Neural cell (in vitro differentiated cells): ENCODE data around the gene SPEM1. TPM values are rescaled to one million over a fixed set of nuclear protein-coding genes. Genes with fewer than 3 reads are reported as not detected.

ENCODE experiments used
- H2AFZ ChIP-seq: fragments of 200-600, 300-800 bp; sonication (generic), shearing (Covaris generic); 2 replicates; pipeline ENCODE4 v1.6.0; 2014; ENCODE audit warnings: low read depth, mild to moderate bottlenecking, antibody characterized with exemption, low read length, moderate library complexity
- H3F3A ChIP-seq: fragments of 200-600 bp; shearing (Covaris generic); 2 replicates; pipeline ENCODE4 v1.6.1; 2016; ENCODE audit warnings: mild to moderate bottlenecking, moderate library complexity, mixed read lengths, antibody characterized with exemption, low read length; ENCODE audit not compliant: insufficient read depth, poor library complexity, severe bottlenecking
- H3K27ac ChIP-seq: fragments of 200-600, 300-800 bp; sonication (generic), shearing (Covaris generic); 2 replicates; pipeline ENCODE4 v1.5.1; 2014; ENCODE audit warnings: mild to moderate bottlenecking, low read length, moderate library complexity
- H3K27me3 ChIP-seq: fragments of 300-800, 200-600 bp; sonication (generic), shearing (Covaris generic); 2 replicates; pipeline ENCODE4 v1.6.0; 2014; ENCODE audit warnings: mild to moderate bottlenecking, low read depth, low read length, moderate library complexity; ENCODE audit not compliant: insufficient read depth
- H3K36me3 ChIP-seq: fragments of 300-800, 200-600 bp; sonication (generic), shearing (Covaris generic); 2 replicates; pipeline ENCODE4 v1.5.1; 2014; ENCODE audit warnings: mild to moderate bottlenecking, antibody characterized with exemption, low read length, moderate library complexity; ENCODE audit not compliant: insufficient read depth
- H3K4me2 ChIP-seq: fragments of 300-800, 200-600 bp; sonication (generic), shearing (Covaris generic); 2 replicates; pipeline ENCODE4 v1.6.0; 2014; ENCODE audit warnings: mild to moderate bottlenecking, low read length
- H3K4me3 ChIP-seq: fragments of 300-800, 200-600 bp; sonication (generic), shearing (Covaris generic); 2 replicates; pipeline ENCODE4 v1.5.1; 2014; ENCODE audit warnings: mild to moderate bottlenecking, low read length, moderate library complexity
- H3K79me2 ChIP-seq: fragments of 200-600 bp; shearing (Covaris generic); replicated peaks from 2 replicates; pipeline ENCODE4 v1.6.0; 2014; ENCODE audit warnings: mild to moderate bottlenecking, low read length, moderate library complexity; ENCODE audit not compliant: insufficient read depth
- H3K9ac ChIP-seq: fragments of 300-800, 200-600 bp; sonication (generic), shearing (Covaris generic); 2 replicates; pipeline ENCODE4 v1.6.1; 2016; ENCODE audit warnings: mild to moderate bottlenecking, low read length, mixed read lengths
- H3K9me2 ChIP-seq: fragments of 200-600 bp; shearing (Covaris generic); 2 replicates; pipeline ENCODE4 v1.6.1; 2016; ENCODE audit warnings: mild to moderate bottlenecking, low read length, mixed read lengths; ENCODE audit not compliant: insufficient read depth
- H3K9me3 ChIP-seq: fragments of 200-600, 300-800 bp; sonication (generic), shearing (Covaris generic); 2 replicates; pipeline ENCODE4 v1.6.1; 2016; ENCODE audit warnings: mild to moderate bottlenecking, mixed run types, low read length, moderate library complexity, mixed read lengths
- H4K20me1 ChIP-seq: fragments of 200-600 bp; shearing (Covaris generic); 2 replicates; pipeline ENCODE4 v1.6.1; 2016; ENCODE audit warnings: mild to moderate bottlenecking, mixed run types; ENCODE audit not compliant: insufficient read depth
- EP300 ChIP-seq: fragments of 450-650 bp; conservative IDR thresholded peaks from 2 replicates; pipeline ENCODE4 v1.6.1; 2014; ENCODE audit warnings: antibody characterized with exemption, mild to moderate bottlenecking, moderate library complexity; ENCODE audit not compliant: poor library complexity, severe bottlenecking
- EZH2 ChIP-seq: fragments of 200-600, 300-800 bp; shearing (Covaris generic), sonication (generic); IDR thresholded peaks from 2 replicates; pipeline ENCODE4 v1.6.1; 2014; ENCODE audit warnings: antibody characterized with exemption, low read length, borderline replicate concordance, mild to moderate bottlenecking; ENCODE audit not compliant: insufficient read depth, poor library complexity, severe bottlenecking
- MXI1 ChIP-seq: fragments of 450-650 bp; conservative IDR thresholded peaks from 2 replicates; pipeline ENCODE4 v1.6.1; 2014; ENCODE audit warnings: antibody characterized with exemption, mild to moderate bottlenecking; ENCODE audit not compliant: poor library complexity, severe bottlenecking
- POLR2AphosphoS5 ChIP-seq: IDR thresholded peaks from 2 replicates; pipeline ENCODE4 v1.6.1; 2012
- RAD21 ChIP-seq: fragments of 450-650 bp; conservative IDR thresholded peaks from 2 replicates; pipeline ENCODE4 v1.6.1; 2014; ENCODE audit warnings: antibody characterized with exemption, mild to moderate bottlenecking, moderate library complexity
- SMC3 ChIP-seq: fragments of 450-650 bp; conservative IDR thresholded peaks from 2 replicates; pipeline ENCODE4 v1.6.1; 2014; ENCODE audit warnings: antibody characterized with exemption, mild to moderate bottlenecking, moderate library complexity; ENCODE audit not compliant: poor library complexity
- TAF1 ChIP-seq: IDR thresholded peaks from 2 replicates; pipeline ENCODE4 v1.6.1; 2012; ENCODE audit warnings: low read depth
- polyA plus RNA-seq: library from polyadenylated mRNA; depleted of rRNA; stranded (reverse); fragments of >200 nt; gene quantifications from 2 replicates; pipeline ENCODE4 v1.2.3, GENCODE V29; 2014
- TF ChIP-seq, protein P1 (sequence below): IDR thresholded peaks from 2 replicates; pipeline ENCODE4 v1.6.1; 2012; ENCODE audit warnings: borderline replicate concordance
- TF ChIP-seq, protein P2 (sequence below): fragments of 450-650 bp; IDR thresholded peaks from 2 replicates; pipeline ENCODE4 v1.5.1; 2014; ENCODE audit warnings: antibody characterized with exemption, mild to moderate bottlenecking, moderate library complexity; ENCODE audit not compliant: poor library complexity, severe bottlenecking

SPEM1 gene
- polyA plus RNA-seq, 1 donor from 2014 or later, result not detected

DNA sequence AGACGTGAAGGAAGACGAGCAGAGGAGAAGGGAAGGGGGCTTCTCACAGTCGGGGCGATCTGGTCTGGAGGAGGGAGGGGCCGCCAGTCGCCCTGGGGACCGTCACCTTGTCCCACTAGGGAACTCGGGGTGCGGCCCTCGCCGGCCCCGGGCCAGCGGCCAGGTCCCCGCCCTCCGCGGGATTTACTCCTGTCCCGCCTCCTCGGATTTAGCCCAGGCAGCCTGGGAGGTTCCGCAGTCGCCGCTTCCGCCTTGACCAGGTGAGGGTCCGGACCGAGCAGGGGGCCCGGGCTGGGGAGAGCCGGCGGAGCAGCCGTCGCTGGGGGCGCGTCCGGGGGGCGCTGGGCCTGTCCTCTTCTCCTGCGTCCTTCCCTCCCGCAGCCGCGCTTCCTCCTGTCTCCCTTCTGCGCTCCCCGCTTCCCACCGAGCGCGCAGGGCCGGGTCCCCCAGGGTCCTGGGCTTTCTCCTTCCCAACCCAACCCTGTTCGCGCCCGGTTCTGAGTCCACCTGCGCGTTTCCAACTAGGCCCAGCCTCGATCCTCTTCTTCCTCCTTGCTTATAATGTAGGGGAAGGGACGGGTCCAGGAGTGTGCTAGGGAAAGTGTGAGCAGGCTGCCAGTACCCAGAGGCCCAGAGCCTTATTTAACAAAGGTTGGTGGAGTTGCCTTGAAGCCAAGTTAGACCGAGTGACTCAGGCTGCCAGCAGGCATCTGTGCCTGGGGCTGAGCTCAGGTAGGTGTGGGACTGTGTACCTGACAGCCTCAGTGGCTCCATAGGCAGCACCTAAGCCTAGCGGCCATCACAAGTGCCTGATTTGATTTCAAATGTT, 39.1 kb upstream of the SPEM1 start, which contains the start of gene TNK1:
TSS of gene TNK1 (plus strand) at position 235 of the 829 bp plus-strand sequence. CDS start 1,838 bp downstream, outside the sequence.
- H3K4me2 ChIP-seq, result no peak within 1 kb of the TSS
- H3K79me2 ChIP-seq, result no peaks in the 10 kb centered on the region
- H3K27ac ChIP-seq, result no peak within 1 kb of the TSS
- H3K9me2 ChIP-seq, result no peaks in the 10 kb centered on the region
- no peaks in the 10 kb centered on the region for H3F3A ChIP-seq
- H3K9me3 ChIP-seq, result peaks cover 9% of the 10 kb centered on the region
- H4K20me1 ChIP-seq, result no peaks in the 10 kb centered on the region
- H3K36me3 ChIP-seq, result no peaks in the 10 kb centered on the region
- no peak within 1 kb of the TSS for H2AFZ ChIP-seq
- H3K4me3 ChIP-seq, result peak within 1 kb of the TSS; percentile 42
- H3K27me3 ChIP-seq, result peaks cover 38% of the 10 kb centered on the region
- TF ChIP-seq, protein P1, sequence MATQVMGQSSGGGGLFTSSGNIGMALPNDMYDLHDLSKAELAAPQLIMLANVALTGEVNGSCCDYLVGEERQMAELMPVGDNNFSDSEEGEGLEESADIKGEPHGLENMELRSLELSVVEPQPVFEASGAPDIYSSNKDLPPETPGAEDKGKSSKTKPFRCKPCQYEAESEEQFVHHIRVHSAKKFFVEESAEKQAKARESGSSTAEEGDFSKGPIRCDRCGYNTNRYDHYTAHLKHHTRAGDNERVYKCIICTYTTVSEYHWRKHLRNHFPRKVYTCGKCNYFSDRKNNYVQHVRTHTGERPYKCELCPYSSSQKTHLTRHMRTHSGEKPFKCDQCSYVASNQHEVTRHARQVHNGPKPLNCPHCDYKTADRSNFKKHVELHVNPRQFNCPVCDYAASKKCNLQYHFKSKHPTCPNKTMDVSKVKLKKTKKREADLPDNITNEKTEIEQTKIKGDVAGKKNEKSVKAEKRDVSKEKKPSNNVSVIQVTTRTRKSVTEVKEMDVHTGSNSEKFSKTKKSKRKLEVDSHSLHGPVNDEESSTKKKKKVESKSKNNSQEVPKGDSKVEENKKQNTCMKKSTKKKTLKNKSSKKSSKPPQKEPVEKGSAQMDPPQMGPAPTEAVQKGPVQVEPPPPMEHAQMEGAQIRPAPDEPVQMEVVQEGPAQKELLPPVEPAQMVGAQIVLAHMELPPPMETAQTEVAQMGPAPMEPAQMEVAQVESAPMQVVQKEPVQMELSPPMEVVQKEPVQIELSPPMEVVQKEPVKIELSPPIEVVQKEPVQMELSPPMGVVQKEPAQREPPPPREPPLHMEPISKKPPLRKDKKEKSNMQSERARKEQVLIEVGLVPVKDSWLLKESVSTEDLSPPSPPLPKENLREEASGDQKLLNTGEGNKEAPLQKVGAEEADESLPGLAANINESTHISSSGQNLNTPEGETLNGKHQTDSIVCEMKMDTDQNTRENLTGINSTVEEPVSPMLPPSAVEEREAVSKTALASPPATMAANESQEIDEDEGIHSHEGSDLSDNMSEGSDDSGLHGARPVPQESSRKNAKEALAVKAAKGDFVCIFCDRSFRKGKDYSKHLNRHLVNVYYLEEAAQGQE, result no peak
- no peak for TF ChIP-seq RAD21
- no peak for TF ChIP-seq SMC3
- TF ChIP-seq, protein P2, sequence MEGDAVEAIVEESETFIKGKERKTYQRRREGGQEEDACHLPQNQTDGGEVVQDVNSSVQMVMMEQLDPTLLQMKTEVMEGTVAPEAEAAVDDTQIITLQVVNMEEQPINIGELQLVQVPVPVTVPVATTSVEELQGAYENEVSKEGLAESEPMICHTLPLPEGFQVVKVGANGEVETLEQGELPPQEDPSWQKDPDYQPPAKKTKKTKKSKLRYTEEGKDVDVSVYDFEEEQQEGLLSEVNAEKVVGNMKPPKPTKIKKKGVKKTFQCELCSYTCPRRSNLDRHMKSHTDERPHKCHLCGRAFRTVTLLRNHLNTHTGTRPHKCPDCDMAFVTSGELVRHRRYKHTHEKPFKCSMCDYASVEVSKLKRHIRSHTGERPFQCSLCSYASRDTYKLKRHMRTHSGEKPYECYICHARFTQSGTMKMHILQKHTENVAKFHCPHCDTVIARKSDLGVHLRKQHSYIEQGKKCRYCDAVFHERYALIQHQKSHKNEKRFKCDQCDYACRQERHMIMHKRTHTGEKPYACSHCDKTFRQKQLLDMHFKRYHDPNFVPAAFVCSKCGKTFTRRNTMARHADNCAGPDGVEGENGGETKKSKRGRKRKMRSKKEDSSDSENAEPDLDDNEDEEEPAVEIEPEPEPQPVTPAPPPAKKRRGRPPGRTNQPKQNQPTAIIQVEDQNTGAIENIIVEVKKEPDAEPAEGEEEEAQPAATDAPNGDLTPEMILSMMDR, result no peak
- no peak for TF ChIP-seq EP300
- TF ChIP-seq EZH2, result no peak
- TF ChIP-seq POLR2AphosphoS5, result no peak
- no peak for TF ChIP-seq TAF1
- TF ChIP-seq MXI1, result no peak
- no peak within 1 kb of the TSS for H3K9ac ChIP-seq

DNA sequence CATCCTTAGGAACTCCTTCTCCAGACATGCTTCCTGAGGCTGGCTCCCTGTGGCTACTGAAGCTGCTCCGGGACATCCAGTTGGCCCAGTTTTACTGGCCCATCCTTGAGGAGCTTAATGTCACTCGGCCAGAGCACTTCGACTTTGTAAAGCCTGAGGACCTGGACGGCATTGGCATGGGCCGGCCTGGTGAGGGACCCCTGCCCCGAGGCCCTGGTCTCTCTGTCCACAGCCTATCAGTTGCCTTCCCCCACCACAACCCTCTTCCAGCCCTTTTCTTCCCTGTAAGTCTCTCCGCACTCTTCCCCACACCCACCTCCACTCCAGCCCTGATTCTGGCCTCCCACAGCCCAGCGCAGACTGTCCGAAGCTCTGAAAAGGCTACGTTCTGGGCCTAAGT, 37.2 kb upstream of the SPEM1 start:
- peaks cover 9% of the 10 kb centered on the region for H3K9me3 ChIP-seq
- no peak overlapping the region for H2AFZ ChIP-seq
- no peaks in the 10 kb centered on the region for H3K9me2 ChIP-seq
- H3K36me3 ChIP-seq, result no peaks in the 10 kb centered on the region
- no peak overlapping the region for H3K4me2 ChIP-seq
- H3K79me2 ChIP-seq, result no peaks in the 10 kb centered on the region
- H3F3A ChIP-seq, result no peaks in the 10 kb centered on the region
- no peak overlapping the region for H3K9ac ChIP-seq
- H3K27me3 ChIP-seq, result peaks cover 38% of the 10 kb centered on the region
- TF ChIP-seq RAD21 (no peak), MXI1 (no peak), TAF1 (no peak), SMC3 (no peak), EZH2 (no peak), POLR2AphosphoS5 (no peak), EP300 (no peak)
- TF ChIP-seq, protein P2, result no peak
- TF ChIP-seq, protein P1, result no peak
- no peak overlapping the region for H3K27ac ChIP-seq
- no peaks in the 10 kb centered on the region for H4K20me1 ChIP-seq
- no peak overlapping the region for H3K4me3 ChIP-seq
